Breast epithelium (tissue), 3 donors: ENCODE results near the gene FXYD1.

Experiments used
- POLR2A ChIP-seq: fragments of 450-650 bp; IDR thresholded peaks from one replicate; pipeline ENCODE4 v1.6.1; 2016; ENCODE audit warnings: antibody characterized with exemption, mild to moderate bottlenecking, moderate library complexity
- TF ChIP-seq, protein P1 (sequence below), 3 donors: fragments of 450-650 bp; IDR thresholded peaks; one replicate each; pipeline ENCODE4 v1.5.1; 2016 to 2017; ENCODE audit warnings: antibody characterized with exemption in 3 of 3, mild to moderate bottlenecking in 3 of 3, moderate library complexity in 3 of 3

DNA sequence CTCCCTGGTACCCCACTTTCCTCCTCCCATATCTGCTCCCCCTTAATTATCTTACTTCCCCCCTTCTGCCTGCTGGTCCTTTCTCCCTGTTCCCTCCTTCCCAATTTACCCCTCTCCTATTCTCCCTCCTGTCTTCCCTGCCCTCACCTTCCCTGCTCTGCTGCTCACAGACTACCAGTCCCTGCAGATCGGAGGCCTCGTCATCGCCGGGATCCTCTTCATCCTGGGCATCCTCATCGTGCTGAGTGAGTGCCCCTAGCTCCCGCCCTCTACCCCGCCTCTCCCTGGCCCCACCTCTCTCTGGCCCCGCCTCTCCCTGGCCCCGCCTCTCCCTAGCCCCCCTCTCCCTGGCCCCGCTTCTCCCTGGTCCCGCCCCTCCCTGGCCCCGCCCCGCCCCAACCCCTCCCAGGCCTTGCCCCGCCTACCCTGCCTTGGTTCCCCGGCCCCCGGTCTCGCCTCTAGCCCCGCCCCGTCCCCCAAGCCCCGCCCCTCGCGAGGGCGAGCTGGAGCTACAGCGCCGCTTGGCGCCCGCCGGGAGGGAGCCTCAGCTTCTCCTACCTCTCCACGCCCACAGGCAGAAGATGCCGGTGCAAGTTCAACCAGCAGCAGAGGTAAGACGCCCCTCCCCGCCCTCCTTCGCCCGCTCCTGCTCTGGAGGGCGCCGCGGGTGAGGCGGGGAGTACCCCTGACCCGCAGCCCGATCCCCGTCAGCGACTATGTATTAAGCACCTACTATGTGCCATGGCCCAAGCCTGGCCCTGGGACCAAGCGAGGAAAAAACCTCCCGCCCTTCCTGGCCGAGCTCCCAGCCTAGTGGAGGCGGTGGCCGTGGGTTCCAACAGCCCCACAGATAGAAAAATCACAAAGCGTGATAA lies 2.6 kb downstream of the FXYD1 start:
- TF ChIP-seq, protein P1, sequence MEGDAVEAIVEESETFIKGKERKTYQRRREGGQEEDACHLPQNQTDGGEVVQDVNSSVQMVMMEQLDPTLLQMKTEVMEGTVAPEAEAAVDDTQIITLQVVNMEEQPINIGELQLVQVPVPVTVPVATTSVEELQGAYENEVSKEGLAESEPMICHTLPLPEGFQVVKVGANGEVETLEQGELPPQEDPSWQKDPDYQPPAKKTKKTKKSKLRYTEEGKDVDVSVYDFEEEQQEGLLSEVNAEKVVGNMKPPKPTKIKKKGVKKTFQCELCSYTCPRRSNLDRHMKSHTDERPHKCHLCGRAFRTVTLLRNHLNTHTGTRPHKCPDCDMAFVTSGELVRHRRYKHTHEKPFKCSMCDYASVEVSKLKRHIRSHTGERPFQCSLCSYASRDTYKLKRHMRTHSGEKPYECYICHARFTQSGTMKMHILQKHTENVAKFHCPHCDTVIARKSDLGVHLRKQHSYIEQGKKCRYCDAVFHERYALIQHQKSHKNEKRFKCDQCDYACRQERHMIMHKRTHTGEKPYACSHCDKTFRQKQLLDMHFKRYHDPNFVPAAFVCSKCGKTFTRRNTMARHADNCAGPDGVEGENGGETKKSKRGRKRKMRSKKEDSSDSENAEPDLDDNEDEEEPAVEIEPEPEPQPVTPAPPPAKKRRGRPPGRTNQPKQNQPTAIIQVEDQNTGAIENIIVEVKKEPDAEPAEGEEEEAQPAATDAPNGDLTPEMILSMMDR (IDR thresholded peaks at IDR 0.05), result peak in 1 of 3 donors; percentile 25
- no peak for TF ChIP-seq POLR2A
